Activated T-cell treated with anti-CD3 and anti-CD28 coated beads, Interleukin-2, amount 50 U/mL, for 48 hours (primary cell): ENCODE results near the gene MED10.

Experiments
- DNase-seq, 2 experiments: peaks; one replicate each; pipeline ENCODE4 v3.0.0-alpha.2; 2020

Gene MED10

DNA sequence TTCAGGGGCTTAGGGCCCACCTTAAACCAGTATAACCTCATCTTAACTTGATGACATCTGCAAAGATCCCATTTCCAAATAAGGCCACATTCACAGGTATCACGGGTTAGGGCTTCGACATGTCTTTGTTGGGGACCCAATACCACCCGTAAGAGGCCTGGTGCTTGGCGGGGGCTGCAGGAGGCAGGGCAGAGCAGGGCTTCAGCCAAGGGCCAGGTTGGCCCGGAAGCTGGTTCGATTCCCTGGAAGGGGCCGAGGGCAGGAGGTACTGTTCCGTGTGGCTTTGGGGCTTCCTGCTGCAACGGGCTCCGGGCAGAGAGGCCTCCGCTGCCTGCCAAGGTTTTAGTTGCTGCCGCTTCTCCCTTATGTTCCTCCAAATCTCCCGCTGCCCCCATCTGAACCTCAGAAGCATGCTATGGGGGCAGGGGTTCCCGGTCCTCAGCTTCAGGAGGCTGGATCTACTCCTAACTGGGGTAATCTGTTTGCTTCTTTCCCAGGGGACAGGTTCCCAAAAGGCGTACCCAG lies 29.8 kb downstream of the MED10 start:
- DNase-seq = no peak

DNA sequence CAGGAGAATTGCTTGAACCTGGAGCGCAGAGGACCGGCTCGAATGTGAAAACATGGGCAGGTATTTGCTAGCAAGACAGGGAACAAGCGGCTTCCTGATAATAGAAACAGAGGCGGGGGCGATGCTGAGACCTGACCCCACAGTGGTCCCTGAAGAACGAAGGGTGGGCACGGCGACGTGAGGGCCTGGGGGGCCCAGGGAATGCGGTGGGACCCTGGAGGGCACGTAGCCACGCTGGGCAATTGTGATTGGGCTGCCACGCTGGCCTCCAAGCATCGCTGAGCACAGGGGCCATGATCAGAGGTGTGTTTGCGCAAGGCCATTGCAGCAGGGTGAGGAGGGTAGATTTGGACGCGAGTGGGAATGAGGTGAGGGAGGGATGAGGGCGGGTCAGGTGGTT lies 30.7 kb downstream of the MED10 start:
- no peak for DNase-seq

DNA sequence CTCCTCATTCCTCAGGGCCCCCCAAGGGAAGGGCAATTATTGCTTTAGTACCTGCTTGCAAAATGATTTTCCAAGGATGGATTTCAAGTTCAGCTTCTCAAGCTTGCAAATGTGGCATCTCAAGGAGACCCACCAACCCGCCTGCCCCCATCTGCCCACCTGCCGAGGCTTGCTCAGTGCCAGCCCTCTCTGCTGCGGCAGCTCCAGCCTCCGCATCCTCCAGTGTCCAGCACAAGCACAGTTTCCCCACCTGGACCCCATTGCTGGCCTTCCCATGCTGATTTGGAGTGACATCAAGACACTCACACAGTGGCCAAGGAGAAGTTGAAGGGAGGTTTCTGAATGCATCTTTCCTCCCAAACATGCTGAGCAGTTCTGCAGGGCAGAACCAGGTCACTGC lies 31.2 kb downstream of the MED10 start:
- no peak for DNase-seq

DNA sequence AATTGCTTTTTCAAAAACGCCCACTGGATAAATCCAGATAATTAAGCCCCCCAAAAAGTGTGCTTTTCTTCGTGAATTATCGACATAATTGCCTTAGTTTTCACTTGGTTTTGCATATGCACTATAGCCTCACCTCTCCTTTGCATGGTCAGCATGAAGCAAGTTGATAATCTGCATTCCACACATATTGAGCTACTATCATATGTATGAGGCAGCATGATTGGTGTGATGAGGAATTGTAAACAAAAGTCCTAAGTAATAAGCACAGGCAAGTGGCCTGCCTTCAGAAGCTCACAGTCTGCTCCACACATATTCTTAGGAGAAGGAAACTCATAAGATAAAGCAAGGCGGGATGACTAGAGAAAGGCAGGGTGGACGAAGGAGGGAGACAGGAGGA lies 33.8 kb downstream of the MED10 start:
- DNase-seq = no peak

DNA sequence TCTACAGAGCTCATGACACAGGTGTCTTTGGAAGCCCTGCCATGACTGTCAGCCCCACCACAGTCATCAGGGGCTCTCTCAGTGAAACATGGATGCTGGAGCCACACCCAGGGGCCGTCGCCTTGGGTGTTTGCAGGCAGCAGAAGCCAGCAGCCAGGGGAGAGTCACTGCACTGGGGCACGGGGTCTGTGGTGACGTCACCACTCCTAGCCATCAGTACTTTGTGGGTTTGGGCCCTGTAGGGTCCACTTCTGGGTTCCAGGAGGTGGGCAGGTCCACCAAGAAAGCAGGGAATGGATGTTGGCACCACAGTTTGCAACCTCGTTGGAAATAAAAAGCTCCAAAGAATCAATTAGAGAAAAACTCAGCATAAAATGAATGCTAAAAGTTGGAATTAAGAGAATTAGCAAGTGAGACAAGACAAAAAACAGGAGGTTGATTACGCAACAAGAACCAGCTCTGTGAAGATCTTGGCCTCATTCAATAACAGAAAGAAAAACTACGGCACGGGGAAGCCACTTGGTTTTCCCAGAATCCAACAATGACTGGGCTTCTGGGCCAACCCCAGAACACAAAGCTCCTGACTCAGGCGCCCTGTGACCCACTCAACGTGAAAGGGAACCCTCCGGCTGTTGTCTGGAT lies 34.3 kb downstream of the MED10 start:
- no peak for DNase-seq

DNA sequence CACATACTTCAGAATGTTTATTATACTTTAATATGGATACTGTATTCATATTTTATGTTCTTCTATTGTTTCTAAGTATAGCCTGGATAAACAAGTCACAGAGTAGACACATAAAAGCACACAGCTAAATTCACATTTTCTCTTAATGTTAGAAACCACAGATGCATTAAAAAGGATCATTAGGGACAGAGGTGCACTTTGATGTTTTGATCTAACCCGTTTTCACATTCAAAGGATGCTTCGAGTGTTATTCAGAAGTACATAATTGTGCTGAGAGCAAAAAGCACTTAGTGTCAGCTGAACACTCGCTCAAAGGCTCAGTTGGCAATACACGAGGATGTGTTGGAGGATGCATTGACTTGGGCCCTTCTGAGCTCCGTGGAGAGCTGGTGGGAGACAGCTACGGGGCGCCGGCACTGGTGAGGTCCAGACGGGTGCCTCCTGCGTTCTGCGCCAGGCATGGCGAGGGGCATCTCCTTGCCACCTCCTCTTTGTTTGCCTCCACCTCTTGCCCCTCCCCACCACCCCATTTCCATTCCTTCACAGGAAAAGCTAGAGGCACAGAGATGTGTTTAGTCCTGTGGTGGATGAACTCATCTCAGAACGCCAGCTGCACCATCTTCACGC lies 35.5 kb downstream of the MED10 start:
- DNase-seq = no peak

DNA sequence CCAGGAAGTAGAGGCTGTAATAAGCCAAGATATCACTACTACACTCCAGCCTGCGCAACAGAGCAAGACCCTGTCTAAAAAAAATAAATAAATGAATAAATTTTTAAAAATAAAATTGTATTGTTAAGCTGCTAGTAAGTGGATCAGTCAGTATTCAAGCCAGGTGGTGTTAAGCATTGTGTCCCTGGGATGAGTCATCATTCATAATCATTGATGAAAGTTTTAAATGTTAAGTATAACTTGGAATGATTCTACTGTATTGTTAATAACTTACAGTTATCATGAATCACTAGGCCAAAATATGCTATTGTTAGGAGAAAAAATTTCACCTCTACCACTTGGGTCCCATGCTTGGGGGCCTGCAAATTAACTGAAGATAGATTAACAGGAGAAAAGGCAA lies 38.2 kb downstream of the MED10 start:
- no peak for DNase-seq

DNA sequence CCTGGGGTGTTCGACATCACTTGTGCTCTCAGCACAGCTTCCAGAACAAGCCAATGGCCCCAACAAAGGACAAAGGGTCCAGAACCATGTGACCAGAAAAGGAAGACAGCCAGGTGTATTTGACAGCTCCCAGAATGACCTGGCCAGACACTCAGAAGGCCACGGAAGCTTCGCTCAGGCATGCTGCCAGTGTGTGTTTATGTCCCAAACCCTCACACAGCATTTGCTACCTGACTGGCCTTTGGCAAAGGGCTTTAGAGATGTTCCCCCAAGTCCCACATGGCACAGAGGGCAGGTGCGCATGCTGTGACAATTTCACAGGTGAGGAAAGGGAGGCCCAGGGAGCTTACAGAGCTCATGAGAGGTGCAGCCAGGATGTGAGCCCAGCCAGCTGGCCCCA lies 39.5 kb downstream of the MED10 start:
- no peak for DNase-seq

DNA sequence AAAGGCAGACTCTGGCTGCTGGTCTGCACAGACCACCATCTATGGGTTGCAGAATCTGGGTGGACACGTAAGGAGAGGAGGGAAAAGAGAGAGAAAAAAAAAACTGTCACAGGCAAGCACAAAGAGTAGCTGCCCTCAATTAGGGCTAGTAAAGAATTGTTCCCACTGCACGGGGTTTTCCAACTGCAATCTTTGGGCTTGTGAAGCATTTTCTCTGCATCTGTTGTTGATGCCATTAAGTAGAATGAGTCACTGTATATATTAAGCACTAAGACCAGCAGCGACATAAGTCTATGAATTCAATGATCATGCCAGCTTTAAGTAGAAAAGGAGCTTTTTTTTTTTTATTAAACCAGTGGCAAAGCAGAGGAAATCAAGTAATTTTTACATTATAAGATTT lies 40.2 kb downstream of the MED10 start:
- DNase-seq = no peak

DNA sequence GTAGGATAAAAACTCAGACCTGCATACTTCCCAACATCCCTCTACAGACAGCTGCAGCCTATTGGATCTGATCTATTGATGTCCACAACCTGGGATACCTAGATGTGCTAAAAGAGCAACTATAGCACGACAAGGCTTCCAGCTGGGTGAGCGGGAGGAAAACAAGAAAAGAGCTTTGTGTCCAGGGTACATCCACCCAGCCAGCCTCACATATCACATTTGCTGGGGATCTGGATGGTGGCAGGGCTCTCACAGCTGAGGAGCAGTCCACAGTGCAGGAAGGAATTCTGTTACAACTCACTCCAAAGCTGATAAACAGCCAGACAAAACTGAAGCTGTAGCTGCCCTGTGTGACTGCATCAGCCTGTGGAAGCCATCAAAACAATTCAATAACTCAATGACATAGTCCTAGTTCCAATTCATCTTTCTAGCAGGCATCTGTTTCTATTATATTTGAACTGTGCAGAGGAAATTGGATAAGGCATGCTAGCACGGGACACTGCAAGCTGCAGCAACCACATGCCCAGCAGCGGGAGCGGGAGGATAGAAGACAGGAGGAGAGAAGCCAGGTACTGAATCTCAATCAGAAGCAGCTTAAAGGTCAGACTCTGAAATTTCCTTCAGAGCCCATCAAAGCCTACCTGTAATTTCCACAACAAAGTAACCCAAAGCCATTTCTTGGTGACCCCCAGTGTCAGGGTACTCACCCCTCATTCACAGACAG lies 45.0 kb downstream of the MED10 start:
- no peak for DNase-seq

DNA sequence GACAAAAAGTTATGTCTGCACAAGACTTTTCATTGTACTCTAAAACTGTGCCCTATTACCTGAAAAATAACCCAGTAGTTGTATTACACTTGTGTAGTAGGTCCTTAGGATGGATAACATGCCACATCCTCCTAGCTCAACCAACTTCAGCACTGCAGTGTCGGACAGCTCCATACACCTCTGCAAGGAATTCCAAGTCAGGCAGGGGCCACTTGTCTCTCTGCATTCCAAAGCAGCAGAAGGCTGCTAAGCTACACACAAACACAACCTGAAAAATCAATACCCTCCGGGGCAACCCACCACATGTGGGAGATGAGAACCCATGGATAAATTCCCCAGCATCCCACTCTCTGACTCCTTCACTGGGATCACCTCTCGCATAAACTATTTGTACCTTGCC lies 50.2 kb downstream of the MED10 start:
- DNase-seq = no peak

DNA sequence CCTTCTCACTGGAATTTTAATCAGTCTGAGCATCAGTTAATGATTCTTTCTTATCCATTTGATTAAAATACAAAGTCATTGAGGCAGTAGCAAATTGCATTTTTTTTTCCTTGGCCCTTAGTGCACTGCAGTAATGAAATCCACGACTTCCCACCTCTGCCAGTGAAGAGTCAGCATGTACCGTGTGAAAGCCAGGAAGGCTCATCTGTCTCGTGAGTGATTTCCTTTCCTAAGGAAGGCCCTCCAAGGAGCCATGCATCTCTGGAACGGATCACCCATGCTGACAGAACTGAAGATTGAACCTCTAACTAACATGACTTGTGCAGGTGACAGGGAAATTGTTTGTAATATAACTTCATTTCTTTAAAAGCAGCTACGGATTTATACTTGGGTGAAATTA lies 51.6 kb downstream of the MED10 start:
- DNase-seq = no peak

DNA sequence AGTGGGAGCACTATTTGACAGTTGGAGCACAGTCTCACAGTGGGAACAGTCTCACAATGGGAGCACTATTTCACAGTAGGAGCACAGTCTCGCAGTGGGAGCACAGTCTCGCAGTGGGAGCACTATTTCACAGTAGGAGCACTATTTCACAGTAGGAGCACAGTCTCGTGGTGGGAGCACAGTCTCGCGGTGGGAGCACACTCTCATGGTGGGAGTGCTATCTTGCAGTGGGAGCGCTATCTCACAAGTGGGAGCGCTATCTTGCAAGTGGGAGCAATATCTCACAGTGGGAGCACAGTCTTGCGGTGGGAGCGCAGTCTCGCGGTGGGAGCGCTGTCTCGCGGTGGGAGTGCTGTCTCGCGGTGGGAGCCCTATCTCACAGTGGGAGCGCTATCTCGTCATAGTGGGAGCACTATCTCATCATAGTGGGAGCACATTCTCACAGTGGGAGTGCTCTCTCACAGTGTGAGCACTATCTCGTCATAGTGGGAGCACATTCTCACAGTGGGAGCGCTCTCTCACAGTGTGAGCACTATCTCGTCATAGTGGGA lies 56.1 kb downstream of the MED10 start:
- no peak for DNase-seq
